Measurements from ENCODE around the gene RXRA.

DNA sequence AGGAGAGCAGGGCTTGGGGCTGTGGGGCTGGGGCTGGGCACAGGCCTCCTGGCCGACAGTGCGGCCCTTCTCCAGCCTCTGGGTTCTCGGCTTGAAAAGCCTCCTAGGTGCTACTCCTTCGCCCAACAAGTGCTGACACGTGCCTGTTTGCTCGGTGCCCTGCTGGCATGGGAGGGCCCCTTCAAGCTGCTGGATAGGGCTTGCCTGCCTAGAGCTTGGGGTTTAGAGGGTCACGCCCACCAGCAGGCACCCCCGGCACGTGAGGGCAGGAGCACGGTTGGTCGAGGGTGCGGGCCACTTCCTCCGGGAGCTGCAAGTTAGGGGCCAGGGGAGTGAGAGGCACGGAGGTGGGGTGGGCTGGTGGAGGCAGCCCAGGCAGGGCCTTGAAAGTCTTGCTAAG, 106.2 kb downstream of the RXRA start:
- TF ChIP-seq, protein P1, sequence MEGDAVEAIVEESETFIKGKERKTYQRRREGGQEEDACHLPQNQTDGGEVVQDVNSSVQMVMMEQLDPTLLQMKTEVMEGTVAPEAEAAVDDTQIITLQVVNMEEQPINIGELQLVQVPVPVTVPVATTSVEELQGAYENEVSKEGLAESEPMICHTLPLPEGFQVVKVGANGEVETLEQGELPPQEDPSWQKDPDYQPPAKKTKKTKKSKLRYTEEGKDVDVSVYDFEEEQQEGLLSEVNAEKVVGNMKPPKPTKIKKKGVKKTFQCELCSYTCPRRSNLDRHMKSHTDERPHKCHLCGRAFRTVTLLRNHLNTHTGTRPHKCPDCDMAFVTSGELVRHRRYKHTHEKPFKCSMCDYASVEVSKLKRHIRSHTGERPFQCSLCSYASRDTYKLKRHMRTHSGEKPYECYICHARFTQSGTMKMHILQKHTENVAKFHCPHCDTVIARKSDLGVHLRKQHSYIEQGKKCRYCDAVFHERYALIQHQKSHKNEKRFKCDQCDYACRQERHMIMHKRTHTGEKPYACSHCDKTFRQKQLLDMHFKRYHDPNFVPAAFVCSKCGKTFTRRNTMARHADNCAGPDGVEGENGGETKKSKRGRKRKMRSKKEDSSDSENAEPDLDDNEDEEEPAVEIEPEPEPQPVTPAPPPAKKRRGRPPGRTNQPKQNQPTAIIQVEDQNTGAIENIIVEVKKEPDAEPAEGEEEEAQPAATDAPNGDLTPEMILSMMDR (IDR thresholded peaks at IDR 0.05) = no peak
- no peak for TF ChIP-seq POLR2A (IDR thresholded peaks at IDR 0.05)
